IgD-negative memory B cell (primary cell): ENCODE data around the gene ETV7. TPM values are rescaled to one million over a fixed set of nuclear protein-coding genes. Genes with fewer than 3 reads are reported as not detected.
"Not testable (repeated sequence)": the region's sequence is repeated elsewhere in the genome, so short reads cannot be mapped to it uniquely, and the experiment has no call there.

Source experiments
- H3K27ac Mint-ChIP-seq, 3 donors: one replicate each; pipeline ENCODE4 v1.8.0; 2020 to 2022; ENCODE audit warnings: mild to moderate bottlenecking in 3 of 3, mixed read lengths in 3 of 3, moderate library complexity in 1 of 3
- H3K27me3 Mint-ChIP-seq: one replicate; pipeline ENCODE4 v1.8.0; 2021; ENCODE audit warnings: mixed read lengths
- H3K36me3 Mint-ChIP-seq: one replicate; pipeline ENCODE4 v1.8.0; 2020; ENCODE audit warnings: mild to moderate bottlenecking, mixed read lengths
- H3K4me1 Mint-ChIP-seq, 3 donors: one replicate each; pipeline ENCODE4 v1.8.0; 2020 to 2022; ENCODE audit warnings: mixed read lengths in 3 of 3, mild to moderate bottlenecking in 1 of 3
- H3K4me3 Mint-ChIP-seq, 4 donors: one replicate each; pipeline ENCODE4 v1.8.0; 2020 to 2022; ENCODE audit warnings: mild to moderate bottlenecking in 4 of 4, mixed read lengths in 4 of 4, moderate library complexity in 3 of 4
- H3K9me3 Mint-ChIP-seq, 3 donors: one replicate each; pipeline ENCODE4 v1.8.0; 2020 to 2021; ENCODE audit warnings: mixed read lengths in 3 of 3, mild to moderate bottlenecking in 1 of 3
- polyA plus RNA-seq: library from polyadenylated mRNA; unstranded; fragments of 300-500 nt; fragmentation: Illumina TruSeq; gene quantifications from one replicate; pipeline ENCODE4 v1.2.3, GENCODE V29; 2021

The ETV7 gene
- polyA plus RNA-seq, 1 donor from 2014 or later: 5.1 TPM

DNA sequence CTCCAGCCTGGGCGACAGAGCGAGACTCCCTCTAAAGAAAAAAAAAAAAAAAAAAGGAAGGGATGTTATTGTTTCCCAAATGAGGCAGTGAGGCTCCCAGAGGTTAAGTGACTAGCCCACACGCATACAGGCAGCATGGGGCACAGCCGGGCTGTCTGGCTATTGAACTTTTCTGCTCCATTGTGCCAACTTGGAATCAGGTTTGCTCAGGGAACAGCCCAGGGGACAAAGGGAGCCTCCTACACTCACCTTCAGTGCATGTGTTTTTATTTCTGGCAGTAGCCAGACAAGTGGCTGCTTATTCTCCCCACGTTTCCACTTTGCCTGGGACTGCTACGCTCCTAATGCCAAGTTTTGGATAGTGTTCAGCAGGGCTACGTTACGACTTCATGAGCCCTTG, 10.7 kb downstream of the ETV7 start:
- H3K27me3 Mint-ChIP-seq: peaks cover 2% of the 10 kb centered on the region
- no peak overlapping the region for H3K27ac Mint-ChIP-seq
- no peaks in the 10 kb centered on the region for H3K9me3 Mint-ChIP-seq
- H3K4me3 Mint-ChIP-seq: no peak overlapping the region
- H3K4me1 Mint-ChIP-seq: peaks cover 10 to 18% (median 17%) of the 10 kb centered on the region in 3 donors
- no peaks in the 10 kb centered on the region for H3K36me3 Mint-ChIP-seq

- no peak overlapping the region for H3K4me3 Mint-ChIP-seq
- H3K9me3 Mint-ChIP-seq: no peaks in the 10 kb centered on the region
- H3K4me1 Mint-ChIP-seq: peaks cover 10 to 19% (median 17%) of the 10 kb centered on the region in 3 donors
- H3K27ac Mint-ChIP-seq: no peak overlapping the region
- H3K27me3 Mint-ChIP-seq: peaks cover 2% of the 10 kb centered on the region
- no peaks in the 10 kb centered on the region for H3K36me3 Mint-ChIP-seq
Measured at GRCh38 chr6:36376183-36376582, 11.3 kb downstream of the ETV7 start.

- Mint-ChIP-seq H3K27ac (no peak overlapping the region), H3K4me1 (peaks cover 10 to 19% (median 17%) of the 10 kb centered on the region in 3 donors), H3K36me3 (no peaks in the 10 kb centered on the region), H3K4me3 (no peak overlapping the region), H3K27me3 (peaks cover 2% of the 10 kb centered on the region), H3K9me3 (no peaks in the 10 kb centered on the region)
Measured at GRCh38 chr6:36375644-36376155, 11.8 kb downstream of the ETV7 start.

GRCh38 chr6:36374972-36375371, 12.5 kb downstream of the ETV7 start:
- Mint-ChIP-seq H3K27ac (no peak overlapping the region), H3K9me3 (no peaks in the 10 kb centered on the region), H3K27me3 (peaks cover 2% of the 10 kb centered on the region), H3K36me3 (no peaks in the 10 kb centered on the region), H3K4me3 (no peak overlapping the region), H3K4me1 (peaks cover 10 to 19% (median 17%) of the 10 kb centered on the region in 3 donors)

DNA sequence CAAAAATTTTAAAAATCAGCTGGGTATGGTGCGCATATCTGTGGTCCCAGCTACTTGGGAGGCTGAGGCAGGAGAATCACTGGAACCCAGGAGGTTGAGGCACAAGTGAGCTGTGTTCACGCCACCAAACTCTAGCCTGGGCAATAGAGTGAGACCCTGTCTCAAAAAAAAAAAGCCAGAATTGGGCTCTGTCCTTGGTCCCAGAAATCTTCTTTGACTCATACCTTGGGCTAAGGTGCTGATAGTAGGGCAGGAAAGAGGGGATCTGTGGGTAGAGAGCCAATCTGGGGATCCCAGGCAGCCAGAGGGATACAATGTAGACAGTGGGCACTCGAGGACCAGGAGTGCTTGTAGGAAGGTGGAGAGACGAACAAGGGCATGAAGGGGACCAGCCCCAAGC, 13.3 kb downstream of the ETV7 start:
- no peaks in the 10 kb centered on the region for H3K9me3 Mint-ChIP-seq
- no peak overlapping the region for H3K4me3 Mint-ChIP-seq
- peaks cover 2% of the 10 kb centered on the region for H3K27me3 Mint-ChIP-seq
- no peak overlapping the region for H3K27ac Mint-ChIP-seq
- no peaks in the 10 kb centered on the region for H3K36me3 Mint-ChIP-seq
- peaks cover 10 to 18% (median 17%) of the 10 kb centered on the region in 3 donors for H3K4me1 Mint-ChIP-seq

- Mint-ChIP-seq H3K27me3 (peaks cover 2% of the 10 kb centered on the region), H3K27ac (no peak overlapping the region), H3K4me3 (no peak overlapping the region), H3K4me1 (peaks cover 10 to 12% (median 10%) of the 10 kb centered on the region in 3 donors), H3K36me3 (no peaks in the 10 kb centered on the region), H3K9me3 (no peaks in the 10 kb centered on the region)
Measured at GRCh38 chr6:36373368-36374019, 14.0 kb downstream of the ETV7 start.

GRCh38 chr6:36372088-36372487, 15.4 kb downstream of the ETV7 start:
- H3K4me3 Mint-ChIP-seq: no peak overlapping the region
- H3K27me3 Mint-ChIP-seq: no peaks in the 10 kb centered on the region
- no peaks in the 10 kb centered on the region for H3K36me3 Mint-ChIP-seq
- no peak overlapping the region for H3K27ac Mint-ChIP-seq
- H3K4me1 Mint-ChIP-seq: peaks cover 0 to 3% (median 0%) of the 10 kb centered on the region in 3 donors
- H3K9me3 Mint-ChIP-seq: no peaks in the 10 kb centered on the region

GRCh38 chr6:36371211-36371610, 16.3 kb downstream of the ETV7 start:
- peaks cover 2 to 5% (median 3%) of the 10 kb centered on the region in 3 donors for H3K4me1 Mint-ChIP-seq
- H3K9me3 Mint-ChIP-seq: no peaks in the 10 kb centered on the region
- H3K27me3 Mint-ChIP-seq: no peaks in the 10 kb centered on the region
- peak overlapping the region in 1 of 4 donors; percentile 48 for H3K4me3 Mint-ChIP-seq
- H3K36me3 Mint-ChIP-seq: no peaks in the 10 kb centered on the region
- H3K27ac Mint-ChIP-seq: no peak overlapping the region

GRCh38 chr6:36370638-36371037, 16.8 kb downstream of the ETV7 start:
- H3K27ac Mint-ChIP-seq: no peak overlapping the region
- no peak overlapping the region for H3K4me3 Mint-ChIP-seq
- H3K27me3 Mint-ChIP-seq: no peaks in the 10 kb centered on the region
- peaks cover 2 to 6% (median 3%) of the 10 kb centered on the region in 3 donors for H3K4me1 Mint-ChIP-seq
- no peaks in the 10 kb centered on the region for H3K9me3 Mint-ChIP-seq
- no peaks in the 10 kb centered on the region for H3K36me3 Mint-ChIP-seq

- Mint-ChIP-seq H3K27me3 (no peaks in the 10 kb centered on the region), H3K27ac (no peak overlapping the region), H3K36me3 (no peaks in the 10 kb centered on the region), H3K9me3 (no peaks in the 10 kb centered on the region), H3K4me1 (peaks cover 12 to 17% (median 12%) of the 10 kb centered on the region in 3 donors), H3K4me3 (peak overlapping the region in 1 of 4 donors; percentile 59)
Measured at GRCh38 chr6:36368921-36369865, 18.3 kb downstream of the ETV7 start.

- peaks cover 12 to 17% (median 12%) of the 10 kb centered on the region in 3 donors for H3K4me1 Mint-ChIP-seq
- H3K27me3 Mint-ChIP-seq: no peaks in the 10 kb centered on the region
- no peak overlapping the region for H3K4me3 Mint-ChIP-seq
- no peaks in the 10 kb centered on the region for H3K9me3 Mint-ChIP-seq
- no peaks in the 10 kb centered on the region for H3K36me3 Mint-ChIP-seq
- H3K27ac Mint-ChIP-seq: no peak overlapping the region
Measured at GRCh38 chr6:36368421-36368820, 19.0 kb downstream of the ETV7 start.

- Mint-ChIP-seq H3K27me3 (no peaks in the 10 kb centered on the region), H3K36me3 (no peaks in the 10 kb centered on the region)
Measured at GRCh38 chr6:36367743-36368142, 19.7 kb downstream of the ETV7 start.

GRCh38 chr6:36364669-36365479, 22.6 kb downstream of the ETV7 start:
- no peaks in the 10 kb centered on the region for H3K27me3 Mint-ChIP-seq
- H3K4me1 Mint-ChIP-seq: peaks cover 17 to 21% (median 18%) of the 10 kb centered on the region in 3 donors
- H3K36me3 Mint-ChIP-seq: no peaks in the 10 kb centered on the region
- H3K4me3 Mint-ChIP-seq: peak overlapping the region in 3 of 4 donors; percentile 56 to 76 (median 58)
- peak overlapping the region; percentile 65 to 92 (median 90) for H3K27ac Mint-ChIP-seq
- no peaks in the 10 kb centered on the region for H3K9me3 Mint-ChIP-seq

More at GRCh38 chr6:36367743-36368142, 19.7 kb downstream of the ETV7 start:
- Mint-ChIP-seq H3K27ac (peak overlapping the region in 1 of 3 donors; percentile 14), H3K4me3 (no peak overlapping the region), H3K9me3 (no peaks in the 10 kb centered on the region), H3K4me1 (peaks cover 12 to 17% (median 12%) of the 10 kb centered on the region in 3 donors)

DNA sequence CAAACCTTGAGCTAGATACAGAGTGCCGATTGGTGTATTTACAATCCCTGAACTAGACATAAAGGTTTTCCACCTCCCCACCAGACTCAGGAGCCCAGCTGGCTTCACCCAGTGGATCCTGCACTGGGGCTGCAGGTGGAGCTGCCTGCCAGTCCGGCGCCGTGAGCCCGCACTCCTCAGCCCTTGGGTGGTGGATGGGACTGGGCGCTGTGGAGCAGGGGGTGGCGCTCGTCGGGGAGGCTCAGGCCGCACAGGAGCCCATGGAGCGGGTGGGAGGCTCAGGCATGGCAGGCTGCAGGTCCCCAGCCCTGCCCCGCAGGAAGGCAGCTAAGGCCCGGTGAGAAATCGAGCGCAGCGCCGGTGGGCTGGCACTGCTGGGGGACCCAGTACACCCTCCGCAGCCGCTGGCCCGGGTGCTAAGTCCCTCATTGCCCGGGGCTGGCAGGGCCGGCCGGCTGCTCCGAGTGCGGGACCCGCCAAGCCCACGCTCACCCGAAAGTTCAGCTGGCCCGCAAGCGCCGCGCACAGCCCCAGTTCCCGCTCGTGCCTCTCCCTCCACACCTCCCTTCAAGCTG, 23.3 kb downstream of the ETV7 start:
- not testable (repeated sequence) for H3K27ac Mint-ChIP-seq, H3K36me3 Mint-ChIP-seq, H3K9me3 Mint-ChIP-seq, H3K4me3 Mint-ChIP-seq, H3K27me3 Mint-ChIP-seq
- H3K4me1 Mint-ChIP-seq: peaks cover 17 to 24% (median 18%) of the 10 kb centered on the region in 3 donors
